DOHH2 (cell line): ENCODE data around the gene CLEC10A.

Source experiments
- H3F3A ChIP-seq: fragments of 200-600 bp; sonication (generic), shearing (Covaris generic); 2 replicates; pipeline ENCODE4 v1.6.0; 2016; ENCODE audit warnings: antibody characterized with exemption, mild to moderate bottlenecking; ENCODE audit not compliant: control insufficient read depth, insufficient read depth
- H3K27ac ChIP-seq: fragments of 200-600 bp; sonication (generic); 2 replicates; pipeline ENCODE4 v1.5.1; 2014; ENCODE audit warnings: low read depth, mild to moderate bottlenecking, low read length, moderate library complexity
- H3K27me3 ChIP-seq: fragments of 200-600 bp; sonication (generic); 2 replicates; pipeline ENCODE4 v1.6.1; 2014; ENCODE audit warnings: mild to moderate bottlenecking, low read length, mixed read lengths; ENCODE audit not compliant: control insufficient read depth
- H3K36me3 ChIP-seq: fragments of 200-600 bp; sonication (generic); 2 replicates; pipeline ENCODE4 v1.6.1; 2014; ENCODE audit warnings: mild to moderate bottlenecking, low read length, moderate library complexity, mixed read lengths; ENCODE audit not compliant: control insufficient read depth
- H3K4me1 ChIP-seq: fragments of 200-600 bp; sonication (generic); 2 replicates; pipeline ENCODE4 v1.6.1; 2014; ENCODE audit warnings: mild to moderate bottlenecking, low read length, mixed read lengths; ENCODE audit not compliant: control insufficient read depth
- H3K4me2 ChIP-seq: fragments of 200-600 bp; sonication (generic); 2 replicates; pipeline ENCODE4 v1.6.0; 2014; ENCODE audit warnings: mild to moderate bottlenecking, low read length, moderate library complexity
- H3K4me3 ChIP-seq: fragments of 200-600 bp; sonication (generic); 2 replicates; pipeline ENCODE4 v1.5.1; 2014; ENCODE audit warnings: mild to moderate bottlenecking, low read length, mixed read lengths
- H3K79me2 ChIP-seq: fragments of 200-600 bp; sonication (generic); 2 replicates; pipeline ENCODE4 v1.6.1; 2014; ENCODE audit warnings: mild to moderate bottlenecking, low read length, mixed read lengths; ENCODE audit not compliant: control insufficient read depth
- H3K9me2 ChIP-seq: fragments of 200-600 bp; sonication (generic); replicated peaks from 2 replicates; pipeline ENCODE4 v1.6.1; 2014; ENCODE audit warnings: mild to moderate bottlenecking, low read length, mixed read lengths; ENCODE audit not compliant: control insufficient read depth
- H3K9me3 ChIP-seq: fragments of 200-600 bp; sonication (generic); 2 replicates; pipeline ENCODE4 v1.6.1; 2014; ENCODE audit warnings: antibody characterized with exemption, low read length, mixed read lengths; ENCODE audit not compliant: control insufficient read depth, insufficient read depth
- H4K20me1 ChIP-seq: fragments of 200-600 bp; sonication (generic); 2 replicates; pipeline ENCODE4 v1.6.0; 2014; ENCODE audit warnings: low read depth, mild to moderate bottlenecking, antibody characterized with exemption, low read length, moderate library complexity; ENCODE audit not compliant: control insufficient read depth, insufficient read depth
- EZH2phosphoT487 ChIP-seq: fragments of 200-600 bp; sonication (generic); IDR thresholded peaks from 2 replicates; pipeline ENCODE4 v1.6.1; 2017; ENCODE audit warnings: borderline replicate concordance, mild to moderate bottlenecking, antibody characterized with exemption, low read length, moderate library complexity, mixed read lengths
- TF ChIP-seq, protein P1 (sequence below): fragments of 200-600 bp; sonication (generic); IDR thresholded peaks from one replicate; pipeline ENCODE4 v1.5.1; 2014; ENCODE audit warnings: antibody characterized with exemption, mild to moderate bottlenecking, low read depth, low read length; ENCODE audit not compliant: poor library complexity, severe bottlenecking

CLEC10A gene

DNA sequence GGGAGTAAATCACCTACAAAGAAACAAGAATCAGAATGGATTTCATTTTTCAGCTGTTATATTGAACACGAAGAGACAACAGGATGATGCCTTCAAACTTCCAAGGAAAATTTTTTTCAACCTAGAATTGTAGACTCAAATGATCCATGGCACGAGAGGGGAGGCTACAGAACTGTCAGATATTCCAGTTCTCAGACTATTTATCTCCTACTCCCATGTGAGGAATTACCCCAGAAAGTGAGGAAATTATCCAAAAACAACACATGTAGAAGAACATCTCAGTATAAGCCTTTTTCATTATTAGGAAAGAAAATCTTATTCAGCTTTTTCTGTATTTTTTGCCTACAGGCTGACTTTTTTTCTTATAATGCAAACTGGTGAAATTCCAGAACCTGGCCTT is 40.1 kb upstream of the CLEC10A start:
- Histone ChIP-seq H3K79me2 (no peaks in the 10 kb centered on the region), H3F3A (no peaks in the 10 kb centered on the region), H3K36me3 (no peaks in the 10 kb centered on the region), H3K4me3 (no peak overlapping the region), H3K27ac (no peak overlapping the region), H3K4me2 (no peak overlapping the region), H4K20me1 (no peaks in the 10 kb centered on the region), H3K9me2 (no peaks in the 10 kb centered on the region), H3K9me3 (no peaks in the 10 kb centered on the region), H3K27me3 (peaks cover 3% of the 10 kb centered on the region; the same call in 1 of the 2 replicates), H3K4me1 (no peaks in the 10 kb centered on the region)
- TF ChIP-seq, protein P1, sequence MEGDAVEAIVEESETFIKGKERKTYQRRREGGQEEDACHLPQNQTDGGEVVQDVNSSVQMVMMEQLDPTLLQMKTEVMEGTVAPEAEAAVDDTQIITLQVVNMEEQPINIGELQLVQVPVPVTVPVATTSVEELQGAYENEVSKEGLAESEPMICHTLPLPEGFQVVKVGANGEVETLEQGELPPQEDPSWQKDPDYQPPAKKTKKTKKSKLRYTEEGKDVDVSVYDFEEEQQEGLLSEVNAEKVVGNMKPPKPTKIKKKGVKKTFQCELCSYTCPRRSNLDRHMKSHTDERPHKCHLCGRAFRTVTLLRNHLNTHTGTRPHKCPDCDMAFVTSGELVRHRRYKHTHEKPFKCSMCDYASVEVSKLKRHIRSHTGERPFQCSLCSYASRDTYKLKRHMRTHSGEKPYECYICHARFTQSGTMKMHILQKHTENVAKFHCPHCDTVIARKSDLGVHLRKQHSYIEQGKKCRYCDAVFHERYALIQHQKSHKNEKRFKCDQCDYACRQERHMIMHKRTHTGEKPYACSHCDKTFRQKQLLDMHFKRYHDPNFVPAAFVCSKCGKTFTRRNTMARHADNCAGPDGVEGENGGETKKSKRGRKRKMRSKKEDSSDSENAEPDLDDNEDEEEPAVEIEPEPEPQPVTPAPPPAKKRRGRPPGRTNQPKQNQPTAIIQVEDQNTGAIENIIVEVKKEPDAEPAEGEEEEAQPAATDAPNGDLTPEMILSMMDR = no peak
- TF ChIP-seq EZH2phosphoT487 = no peak

DNA sequence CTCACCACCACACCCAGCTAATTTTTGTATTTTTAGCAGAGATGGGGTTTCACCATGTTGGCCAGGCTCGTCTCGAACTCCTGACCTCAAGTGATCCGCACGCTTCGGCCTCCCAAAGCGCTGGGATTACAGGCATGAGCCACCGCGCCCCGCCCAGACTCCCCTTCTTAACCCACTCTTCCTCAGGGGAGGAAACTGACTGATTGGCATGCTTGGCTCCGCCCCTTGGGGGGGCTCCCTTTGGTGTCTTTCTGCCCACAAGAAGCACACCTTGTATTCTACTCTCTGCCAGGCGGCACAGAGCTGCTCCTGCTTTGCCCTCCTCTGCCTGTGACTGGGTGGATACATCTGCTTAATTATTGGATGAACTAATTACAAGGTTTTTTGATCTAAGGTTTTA is 39.3 kb upstream of the CLEC10A start:
- no peaks in the 10 kb centered on the region for H3K79me2 ChIP-seq
- H3K27ac ChIP-seq = no peak overlapping the region
- no peaks in the 10 kb centered on the region for H4K20me1 ChIP-seq
- no peaks in the 10 kb centered on the region for H3K4me1 ChIP-seq
- TF ChIP-seq, protein P1 = no peak
- no peak for TF ChIP-seq EZH2phosphoT487
- no peaks in the 10 kb centered on the region for H3F3A ChIP-seq
- H3K36me3 ChIP-seq = no peaks in the 10 kb centered on the region
- no peaks in the 10 kb centered on the region for H3K9me3 ChIP-seq
- H3K27me3 ChIP-seq = peaks cover 3% of the 10 kb centered on the region; the same call in 1 of the 2 replicates
- H3K4me2 ChIP-seq = no peak overlapping the region
- H3K4me3 ChIP-seq = no peak overlapping the region
- no peaks in the 10 kb centered on the region for H3K9me2 ChIP-seq

DNA sequence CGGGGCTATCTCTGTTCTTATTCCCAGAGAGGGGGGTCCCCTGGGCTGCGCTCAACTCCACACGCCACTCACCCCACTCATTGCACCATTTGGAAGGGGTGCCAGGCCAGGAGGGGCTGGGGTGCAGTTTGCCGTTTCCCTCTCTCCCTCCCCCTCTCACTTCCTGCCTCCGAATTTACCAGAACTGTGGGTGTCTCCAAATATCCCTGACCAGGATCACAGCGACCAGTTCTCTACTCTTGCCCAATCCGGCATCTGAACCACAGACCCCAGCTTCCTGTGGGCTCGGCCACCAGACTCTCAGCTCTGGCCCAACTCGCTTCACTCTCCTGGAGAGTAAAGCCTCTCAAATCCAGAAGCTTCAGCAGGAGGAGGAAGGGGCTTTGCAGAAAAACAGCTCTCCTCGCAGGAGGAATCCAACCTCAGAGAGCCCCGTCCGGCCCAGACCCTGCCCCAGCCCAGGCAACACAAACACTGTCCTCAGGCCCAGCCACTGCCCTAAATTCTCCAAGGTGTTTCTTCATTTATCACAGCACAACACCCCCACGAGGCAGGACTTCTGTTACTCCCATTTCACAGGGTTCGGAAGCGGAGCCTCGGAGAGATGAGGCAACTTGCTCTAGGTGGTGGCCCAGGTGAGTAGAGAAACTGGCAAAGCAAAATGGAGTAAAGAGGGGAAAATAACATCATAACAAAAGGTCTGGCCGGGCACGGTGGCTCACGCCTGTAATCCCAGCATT is 35.0 kb upstream of the CLEC10A start:
- Histone ChIP-seq H3K4me3 (no peak overlapping the region), H3K9me2 (no peaks in the 10 kb centered on the region), H3K27ac (no peak overlapping the region), H3F3A (no peaks in the 10 kb centered on the region), H3K79me2 (no peaks in the 10 kb centered on the region), H3K9me3 (no peaks in the 10 kb centered on the region), H3K27me3 (no peaks in the 10 kb centered on the region), H3K4me2 (no peak overlapping the region), H4K20me1 (no peaks in the 10 kb centered on the region), H3K4me1 (no peaks in the 10 kb centered on the region), H3K36me3 (no peaks in the 10 kb centered on the region)
- TF ChIP-seq, protein P1 = no peak
- TF ChIP-seq EZH2phosphoT487 = no peak
